Stimulated activated CD4-positive, alpha-beta T cell treated with anti-CD3 and anti-CD28 coated beads, Interleukin-4, amount 100 ng/mL, for 4 hours (primary cell): Measurements from ENCODE around the gene SRSF5.

Source experiments
- DNase-seq, 2 experiments: peaks; one replicate each; pipeline ENCODE4 v3.0.0-alpha.2; 2020

SRSF5 gene

GRCh38 chr14:69771136-69771535 lies 4.2 kb downstream of the SRSF5 start:
- DNase-seq: no peak

- no peak for DNase-seq
Observed at GRCh38 chr14:69772082-69773017, 5.4 kb downstream of the SRSF5 start.

GRCh38 chr14:69773571-69774276 lies 6.8 kb downstream of the SRSF5 start:
- no peak for DNase-seq

GRCh38 chr14:69775012-69775411 lies 8.1 kb downstream of the SRSF5 start:
- no peak for DNase-seq

- DNase-seq: no peak
Observed at GRCh38 chr14:69776875-69777453, 10.0 kb downstream of the SRSF5 start.

GRCh38 chr14:69779088-69779487 lies 12.1 kb downstream of the SRSF5 start:
- no peak for DNase-seq

GRCh38 chr14:69780092-69780491 lies 13.2 kb downstream of the SRSF5 start:
- DNase-seq: no peak

GRCh38 chr14:69780952-69781351 lies 14.0 kb downstream of the SRSF5 start:
- no peak for DNase-seq

- DNase-seq: no peak
Observed at GRCh38 chr14:69784942-69785341, 18.0 kb downstream of the SRSF5 start.

GRCh38 chr14:69786603-69787002 lies 19.7 kb downstream of the SRSF5 start:
- no peak for DNase-seq

- no peak for DNase-seq
Observed at GRCh38 chr14:69789118-69789640, 22.2 kb downstream of the SRSF5 start.

- no peak for DNase-seq
Observed at GRCh38 chr14:69792887-69793421, 26.0 kb downstream of the SRSF5 start.

GRCh38 chr14:69794791-69795190 lies 27.8 kb downstream of the SRSF5 start:
- DNase-seq: no peak

- no peak for DNase-seq
Observed at GRCh38 chr14:69795691-69796090, 28.7 kb downstream of the SRSF5 start.

- no peak for DNase-seq
Observed at GRCh38 chr14:69796797-69797500, 30.0 kb downstream of the SRSF5 start, which contains the start of gene SLC10A1. SLC10A1 (minus strand) TSS chr14:69797241; CDS start chr14:69797155, 86 bp downstream.

GRCh38 chr14:69797573-69798338 lies 30.8 kb downstream of the SRSF5 start:
- DNase-seq: no peak

GRCh38 chr14:69798339-69798735 lies 31.4 kb downstream of the SRSF5 start:
- no peak for DNase-seq

GRCh38 chr14:69803753-69804152 lies 36.8 kb downstream of the SRSF5 start:
- no peak for DNase-seq

GRCh38 chr14:69804902-69805301 lies 38.0 kb downstream of the SRSF5 start:
- no peak for DNase-seq

- DNase-seq: no peak
Observed at GRCh38 chr14:69807192-69807591, 40.2 kb downstream of the SRSF5 start.
